Effector memory CD4-positive, alpha-beta T cell (primary cell): Measurements from ENCODE around the gene GNAQ.
A peak's percentile ranks its signal among the peaks of the same experiment; 100 is the strongest.

Experiments used
- DNase-seq, 3 donors: peaks; one replicate each; pipeline ENCODE4 v3.0.0-alpha.2; 2020
- H3K27ac ChIP-seq: 2 replicates; pipeline ENCODE4 v1.7.0; 2013; ENCODE audit warnings: mild to moderate bottlenecking, low read length, moderate library complexity; ENCODE audit not compliant: insufficient read depth, poor library complexity, severe bottlenecking
- H3K27me3 ChIP-seq: replicated peaks from 2 replicates; pipeline ENCODE4 v1.7.0; 2013; ENCODE audit warnings: mild to moderate bottlenecking, low read length; ENCODE audit not compliant: insufficient read depth, control insufficient read depth, poor library complexity, severe bottlenecking
- H3K36me3 ChIP-seq: 2 replicates; pipeline ENCODE4 v1.7.0; 2013; ENCODE audit warnings: mild to moderate bottlenecking, low read length, moderate library complexity; ENCODE audit not compliant: control insufficient read depth, insufficient read depth
- H3K4me1 ChIP-seq: 2 replicates; pipeline ENCODE4 v1.7.0; 2013; ENCODE audit warnings: low read length, mild to moderate bottlenecking; ENCODE audit not compliant: control insufficient read depth, insufficient read depth, poor library complexity, severe bottlenecking
- H3K4me3 ChIP-seq: 2 replicates; pipeline ENCODE4 v1.7.0; 2013; ENCODE audit warnings: low read length, low read depth, mild to moderate bottlenecking; ENCODE audit not compliant: insufficient read depth, poor library complexity, severe bottlenecking
- H3K9me3 ChIP-seq: 2 replicates; pipeline ENCODE4 v1.7.0; 2013; ENCODE audit warnings: mild to moderate bottlenecking, low read length, moderate library complexity; ENCODE audit not compliant: control insufficient read depth

GNAQ gene

GRCh38 chr9:77915744-77916143, 115.9 kb downstream of the GNAQ start:
- no peaks in the 10 kb centered on the region for H3K27me3 ChIP-seq
- no peak overlapping the region for H3K4me3 ChIP-seq
- peaks cover 8% of the 10 kb centered on the region for H3K36me3 ChIP-seq
- no peak overlapping the region for H3K27ac ChIP-seq
- H3K4me1 ChIP-seq, result peaks cover 3% of the 10 kb centered on the region
- no peak for DNase-seq
- no peaks in the 10 kb centered on the region for H3K9me3 ChIP-seq

- no peaks in the 10 kb centered on the region for H3K27me3 ChIP-seq
- H3K4me3 ChIP-seq, result no peak overlapping the region
- no peaks in the 10 kb centered on the region for H3K36me3 ChIP-seq
- no peak overlapping the region for H3K27ac ChIP-seq
- no peaks in the 10 kb centered on the region for H3K9me3 ChIP-seq
- no peak for DNase-seq
- peaks cover 21% of the 10 kb centered on the region for H3K4me1 ChIP-seq
These were observed 118.5 kb downstream of the GNAQ start for GRCh38 chr9:77912895-77913693.

GRCh38 chr9:77911928-77912327, 119.7 kb downstream of the GNAQ start:
- Histone ChIP-seq H3K4me3 (no peak overlapping the region), H3K27ac (no peak overlapping the region), H3K27me3 (no peaks in the 10 kb centered on the region), H3K9me3 (no peaks in the 10 kb centered on the region), H3K36me3 (no peaks in the 10 kb centered on the region), H3K4me1 (peaks cover 21% of the 10 kb centered on the region)
- no peak for DNase-seq

- H3K27me3 ChIP-seq, result no peaks in the 10 kb centered on the region
- no peaks in the 10 kb centered on the region for H3K36me3 ChIP-seq
- no peak for DNase-seq
- no peaks in the 10 kb centered on the region for H3K9me3 ChIP-seq
- H3K4me1 ChIP-seq, result peaks cover 18% of the 10 kb centered on the region
- H3K4me3 ChIP-seq, result no peak overlapping the region
- no peak overlapping the region for H3K27ac ChIP-seq
These were observed 121.4 kb downstream of the GNAQ start for GRCh38 chr9:77910194-77910621.

DNA sequence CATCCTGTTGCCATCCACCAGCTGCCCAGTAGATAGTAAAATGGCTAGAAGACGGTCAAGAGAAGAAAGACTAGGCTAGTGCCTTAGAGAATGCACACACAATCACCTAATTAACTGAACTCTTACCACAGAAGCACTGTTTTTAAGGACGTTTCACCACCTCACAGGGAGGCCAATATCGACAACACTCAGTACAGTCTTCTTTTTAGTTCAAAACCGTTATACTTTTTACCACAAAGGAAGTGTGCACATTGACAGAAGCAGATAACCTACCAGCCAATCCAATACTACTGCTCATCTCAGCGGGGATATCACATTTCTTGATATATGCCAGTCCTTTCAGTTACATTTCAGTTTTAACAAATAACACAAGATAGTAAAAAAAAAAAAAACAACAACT, 122.3 kb downstream of the GNAQ start:
- Histone ChIP-seq H3K4me3 (no peak overlapping the region), H3K27me3 (no peaks in the 10 kb centered on the region), H3K27ac (peak overlapping the region; percentile 16), H3K9me3 (no peaks in the 10 kb centered on the region), H3K36me3 (no peaks in the 10 kb centered on the region), H3K4me1 (peaks cover 18% of the 10 kb centered on the region)
- no peak for DNase-seq

DNA sequence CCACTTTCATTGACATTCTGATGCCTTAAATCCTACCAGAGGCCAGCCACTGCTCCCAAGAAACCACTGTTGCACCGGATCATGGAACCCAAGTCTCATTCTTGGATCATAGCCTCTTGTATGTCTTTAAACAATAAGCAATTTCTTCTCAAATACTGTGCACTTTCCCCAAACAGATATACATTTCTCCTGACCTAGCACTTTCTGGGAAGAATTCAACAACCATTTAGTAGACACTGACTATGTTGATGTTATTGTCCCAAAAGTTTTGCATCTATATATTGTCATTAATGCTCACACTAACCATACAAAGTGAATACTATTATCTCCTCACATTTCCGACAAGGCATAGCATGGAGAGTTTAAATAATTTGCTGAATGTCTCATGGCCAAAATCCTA, 123.3 kb downstream of the GNAQ start:
- no peaks in the 10 kb centered on the region for H3K27me3 ChIP-seq
- H3K9me3 ChIP-seq, result no peaks in the 10 kb centered on the region
- no peak for DNase-seq
- H3K4me1 ChIP-seq, result peaks cover 18% of the 10 kb centered on the region
- no peak overlapping the region for H3K4me3 ChIP-seq
- no peaks in the 10 kb centered on the region for H3K36me3 ChIP-seq
- no peak overlapping the region for H3K27ac ChIP-seq

DNA sequence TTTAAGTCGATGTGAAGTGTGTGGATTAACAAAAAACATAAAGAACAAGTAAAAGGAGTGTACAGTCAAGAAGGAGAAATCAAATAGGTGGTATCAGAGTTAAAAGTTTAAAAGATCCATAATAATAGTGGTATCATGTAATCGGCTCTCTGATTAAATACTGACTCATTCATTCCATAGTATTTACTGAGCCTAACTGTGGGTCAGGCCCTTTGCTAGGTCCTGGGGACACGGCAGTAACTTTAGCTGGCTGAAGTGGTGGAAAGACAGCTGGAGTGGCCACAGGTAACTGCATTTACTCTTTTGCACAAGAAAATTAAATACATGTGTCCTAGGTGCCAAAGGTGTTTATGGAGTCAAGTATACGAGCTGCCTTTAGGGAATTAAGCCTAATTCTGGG, 124.0 kb downstream of the GNAQ start:
- Histone ChIP-seq H3K4me3 (no peak overlapping the region), H3K4me1 (peaks cover 18% of the 10 kb centered on the region)
- DNase-seq, result no peak

GRCh38 chr9:77906991-77907390, 124.6 kb downstream of the GNAQ start:
- H3K4me1 ChIP-seq, result peaks cover 18% of the 10 kb centered on the region
- no peak overlapping the region for H3K4me3 ChIP-seq
- H3K27ac ChIP-seq, result no peak overlapping the region
- H3K36me3 ChIP-seq, result no peaks in the 10 kb centered on the region
- no peaks in the 10 kb centered on the region for H3K27me3 ChIP-seq
- DNase-seq, result no peak
- no peaks in the 10 kb centered on the region for H3K9me3 ChIP-seq

More for the DNA sequence above, 124.0 kb downstream of the GNAQ start:
- no peaks in the 10 kb centered on the region for H3K9me3 ChIP-seq
- no peaks in the 10 kb centered on the region for H3K27me3 ChIP-seq
- H3K27ac ChIP-seq, result no peak overlapping the region
- H3K36me3 ChIP-seq, result no peaks in the 10 kb centered on the region

DNA sequence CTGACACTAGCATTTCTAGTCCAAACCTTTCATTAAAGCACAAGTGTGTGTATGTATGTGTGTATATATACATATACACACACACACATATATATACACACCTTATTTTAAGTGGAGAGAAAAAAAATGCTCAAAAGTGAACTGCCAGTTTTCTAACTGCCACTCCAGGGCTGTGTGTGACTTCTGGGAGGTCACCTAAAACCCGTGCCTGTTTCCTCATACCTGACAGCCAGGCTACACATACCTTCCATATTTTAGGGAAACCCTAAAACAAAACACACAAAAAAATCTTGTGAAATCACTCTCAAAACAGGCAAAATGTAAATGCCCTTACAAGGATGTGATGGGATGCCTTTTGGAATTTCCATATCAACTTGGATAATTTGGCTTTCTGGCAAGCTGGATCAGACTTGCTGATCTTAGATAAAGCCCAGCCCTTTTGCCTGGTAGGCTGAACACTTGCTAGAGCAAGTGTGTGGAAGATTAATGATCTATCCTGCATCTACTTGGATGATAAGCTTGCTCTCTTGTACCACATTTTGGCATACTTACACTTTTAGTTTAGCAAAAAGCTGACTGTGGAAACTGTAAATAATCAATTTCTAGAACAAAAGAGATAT, 127.8 kb downstream of the GNAQ start:
- H3K4me3 ChIP-seq, result no peak overlapping the region
- H3K27me3 ChIP-seq, result no peaks in the 10 kb centered on the region
- peaks cover 4% of the 10 kb centered on the region for H3K4me1 ChIP-seq
- no peak for DNase-seq
- H3K36me3 ChIP-seq, result no peaks in the 10 kb centered on the region
- no peaks in the 10 kb centered on the region for H3K9me3 ChIP-seq
- no peak overlapping the region for H3K27ac ChIP-seq

GRCh38 chr9:77901771-77902170, 129.8 kb downstream of the GNAQ start:
- Histone ChIP-seq H3K4me3 (no peak overlapping the region), H3K27me3 (no peaks in the 10 kb centered on the region), H3K36me3 (no peaks in the 10 kb centered on the region), H3K27ac (no peak overlapping the region), H3K4me1 (no peaks in the 10 kb centered on the region), H3K9me3 (no peaks in the 10 kb centered on the region)
- DNase-seq, result no peak
